Astrocyte (in vitro differentiated cells and primary cell): ENCODE data around the gene VPS25.

Source experiments
- CTCF ChIP-seq: IDR thresholded peaks from 2 replicates; pipeline ENCODE4 v1.5.1; 2011; ENCODE audit warnings: low read depth, mild to moderate bottlenecking, inconsistent platforms, low read length, moderate library complexity; ENCODE audit not compliant: insufficient read depth
- EZH2 ChIP-seq: IDR thresholded peaks from 2 replicates; pipeline ENCODE4 v1.6.1; 2012; ENCODE audit warnings: mild to moderate bottlenecking, low read length, inconsistent platforms; ENCODE audit not compliant: insufficient read depth

DNA sequence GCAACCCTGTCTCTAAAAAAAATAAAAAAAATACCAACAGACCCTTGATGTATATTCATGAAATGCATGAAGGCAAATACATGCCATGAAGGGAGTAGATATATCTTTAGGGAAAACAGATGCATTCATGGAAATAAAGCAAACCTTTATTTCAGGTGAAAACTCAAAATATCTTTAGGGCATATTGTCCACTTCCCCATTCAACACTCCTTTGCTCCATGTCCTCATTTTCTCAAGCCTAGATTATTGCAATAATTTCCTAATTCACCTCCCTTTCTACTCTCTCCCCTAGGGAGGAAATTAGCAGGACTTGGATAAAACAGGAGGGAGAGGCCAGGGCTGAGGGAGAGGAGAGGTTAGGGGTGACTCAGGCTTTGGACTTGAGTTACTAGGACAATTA is 5.7 kb upstream of the VPS25 start:
- TF ChIP-seq CTCF: no peak
- no peak for TF ChIP-seq EZH2
